Hair follicular keratinocyte (primary cell): ENCODE measurements around the gene MYADM. TPM values are rescaled to one million over a fixed set of nuclear protein-coding genes. Genes with fewer than 3 reads are reported as not detected.

Source experiments
- total RNA-seq: library from RNA; depleted of rRNA; stranded (reverse); fragments of >200 nt; gene quantifications from 2 replicates; pipeline ENCODE4 v1.2.3, GENCODE V29; 2015

Gene MYADM
- total RNA-seq, result 23.2 and 29.8 TPM in 2 replicates

DNA sequence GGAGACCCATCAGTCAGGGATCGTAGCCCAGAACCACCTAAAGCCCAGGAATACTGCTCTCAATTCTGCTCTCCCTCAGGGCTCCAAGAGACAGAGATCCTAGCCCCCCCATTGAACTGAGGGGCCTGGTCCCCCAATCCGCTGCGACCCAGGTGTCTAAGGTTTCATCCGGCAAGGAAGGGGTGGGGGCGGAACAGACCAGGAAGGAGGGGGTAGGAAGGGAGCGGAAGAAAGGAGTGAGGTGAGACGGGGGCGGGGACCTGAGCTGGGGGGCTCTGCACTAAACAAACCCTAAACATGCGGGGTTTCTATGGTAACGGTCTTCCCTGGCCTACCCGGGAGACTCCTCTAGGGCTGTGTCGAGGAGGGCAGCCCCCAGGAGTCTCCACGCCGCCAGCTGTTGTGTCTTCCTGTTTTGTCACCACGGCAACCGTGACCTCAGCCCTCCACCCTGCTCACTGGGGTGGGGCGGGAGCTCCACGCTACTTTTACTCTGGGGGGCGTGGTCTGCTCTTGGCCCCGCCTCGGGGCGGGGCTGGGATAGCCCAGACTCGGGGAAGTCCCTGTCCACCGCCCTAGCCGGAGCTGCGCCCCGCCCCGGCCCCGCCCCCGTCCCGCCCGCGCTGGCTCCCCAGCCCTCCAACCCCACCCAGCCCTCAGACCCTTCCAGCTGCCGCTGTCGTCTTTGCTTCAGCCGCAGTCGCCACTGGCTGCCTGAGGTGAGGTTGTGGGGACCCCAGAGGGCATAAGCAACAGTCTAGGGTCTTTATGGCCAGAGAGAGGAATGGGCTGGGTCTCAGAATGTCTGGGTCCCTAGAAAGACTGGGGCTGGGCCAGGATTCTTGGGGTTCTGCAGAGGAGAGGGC is at the start of gene MYADM:
Gene MYADM, plus strand, starts transcription at position 659 of the 866 bp plus-strand sequence. CDS start 5,647 bp downstream, outside the sequence.

DNA sequence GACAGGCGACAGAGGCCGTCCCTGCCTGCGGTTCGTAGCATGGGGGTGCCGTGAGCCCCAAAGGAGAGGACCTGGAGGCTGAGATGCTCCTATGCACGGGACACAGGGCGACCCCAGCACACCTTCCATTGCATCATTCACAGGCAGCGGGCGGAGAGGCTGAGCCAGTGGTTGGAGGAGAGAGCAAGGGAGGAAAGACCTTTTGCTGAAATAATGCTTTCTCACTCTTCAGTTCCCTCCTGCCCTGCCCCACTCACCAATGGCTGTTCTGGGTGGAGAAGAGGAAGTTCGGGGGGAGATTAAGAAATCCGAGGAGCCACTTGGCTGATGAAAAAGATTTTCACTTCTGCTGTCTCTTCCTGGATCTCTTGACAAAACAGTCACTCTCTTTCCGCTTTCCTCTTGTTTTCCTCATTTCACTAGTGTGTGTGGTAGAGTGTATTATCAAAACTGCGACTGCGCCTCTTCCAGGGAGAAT is 43.5 kb upstream of the MYADM start, which contains the start of gene NLRP12:
Gene NLRP12, minus strand, starts transcription at position 181 of the 478 bp plus-strand sequence. Its CDS starts 140 bp downstream, at position 41.

GRCh38 chr19:53881482-53882390 is 14.1 kb downstream of the MYADM start, which contains the start of gene PRKCG:
Gene PRKCG (plus strand): TSS chr19:53882197. CDS start chr19:53882495, 298 bp downstream.

GRCh38 chr19:53908935-53909415 is 41.3 kb downstream of the MYADM start, which contains the start of gene CACNG7:
Gene CACNG7 (plus strand): TSS chr19:53909278. CDS start chr19:53912832, 3,554 bp downstream.

Other genes starting within 250 kb of the MYADM start
- gene DPRX, start 235.9 kb upstream of the MYADM start, total RNA-seq, result not detected in 2 replicates
- gene NLRP12, start 43.6 kb upstream of the MYADM start, total RNA-seq, result not detected in 2 replicates
- not detected in 2 replicates for gene PRKCG, start 14.3 kb downstream of the MYADM start, total RNA-seq
- not detected in 2 replicates for gene CACNG7, start 41.4 kb downstream of the MYADM start, total RNA-seq
- gene CACNG8, start 95.1 kb downstream of the MYADM start, total RNA-seq, result not detected in 2 replicates
- not detected in 2 replicates for gene CACNG6, start 123.8 kb downstream of the MYADM start, total RNA-seq
- not detected in 2 replicates for gene VSTM1, start 196.0 kb downstream of the MYADM start, total RNA-seq
- gene TARM1, start 213.5 kb downstream of the MYADM start, total RNA-seq, result not detected in 2 replicates
- 0.70 and 1.7 TPM in 2 replicates for gene OSCAR, start 232.9 kb downstream of the MYADM start, total RNA-seq
- gene NDUFA3, start 235.0 kb downstream of the MYADM start, total RNA-seq, result 25.6 and 48.0 TPM in 2 replicates
- 9.0 and 18.6 TPM in 2 replicates for gene TFPT, start 247.8 kb downstream of the MYADM start, total RNA-seq
- gene PRPF31, start 247.9 kb downstream of the MYADM start, total RNA-seq, result 44.2 and 74.0 TPM in 2 replicates